PFSK-1 (cell line): ENCODE data around the gene SMNDC1.

Experiments used
- POLR2AphosphoS5 ChIP-seq: IDR thresholded peaks from 2 replicates; pipeline ENCODE4 v1.6.1; 2012; ENCODE audit warnings: low read depth, mild to moderate bottlenecking, control low read depth, low read length, moderate library complexity
- TAF1 ChIP-seq: IDR thresholded peaks from 2 replicates; pipeline ENCODE4 v1.6.1; 2012; ENCODE audit warnings: low read length, control low read depth, borderline replicate concordance; ENCODE audit not compliant: insufficient read depth

DNA sequence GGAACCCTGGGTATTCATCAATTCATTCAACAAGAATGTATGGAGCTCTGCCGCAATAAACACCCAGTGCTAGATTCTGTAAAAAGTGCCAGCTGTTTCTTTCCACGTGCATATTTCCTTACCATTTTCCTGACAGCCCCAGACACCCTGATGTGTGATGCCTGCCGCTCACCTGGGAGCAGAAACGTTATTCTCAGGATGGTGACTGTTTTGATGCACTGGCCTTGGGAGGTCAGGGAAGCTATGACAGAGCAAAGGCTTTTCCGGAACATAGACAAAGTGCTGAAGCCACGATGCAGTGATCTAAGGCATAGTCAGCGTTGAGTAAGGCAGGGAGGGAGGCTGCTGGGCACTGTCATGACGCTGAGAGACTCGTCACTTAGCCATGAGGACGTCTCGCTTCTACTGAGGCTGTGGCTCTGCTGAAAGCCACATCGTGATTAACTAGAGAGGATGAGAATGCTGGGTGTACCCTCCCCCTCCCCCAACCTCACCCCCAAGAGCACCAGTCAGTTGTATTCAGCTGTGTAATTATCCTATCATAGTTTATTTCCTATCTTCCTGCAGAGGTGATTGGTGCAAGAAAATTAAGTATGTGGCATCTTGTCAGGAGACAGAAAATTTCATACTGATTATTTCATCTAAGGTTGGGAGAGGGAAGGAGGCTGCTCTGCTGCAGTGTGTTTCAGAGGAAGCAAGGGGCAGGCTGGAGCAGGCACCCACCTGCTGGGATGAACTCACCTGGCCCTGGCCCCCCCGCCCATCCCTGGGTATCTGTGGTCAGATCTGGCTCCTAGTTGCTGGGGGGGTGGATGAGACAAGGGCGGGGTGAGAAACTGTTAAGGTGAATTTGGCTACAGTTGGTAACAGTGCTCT is 48.8 kb upstream of the SMNDC1 start:
- TF ChIP-seq TAF1 (no peak), POLR2AphosphoS5 (no peak)
